Measurements from ENCODE around the gene POLR1C. TPM values are rescaled to one million over a fixed set of nuclear protein-coding genes. Genes with fewer than 3 reads are reported as not detected.
A peak's percentile ranks its signal among the peaks of the same experiment; 100 is the strongest.
"Not testable (repeated sequence)": the region's sequence is repeated elsewhere in the genome, so short reads cannot be mapped to it uniquely, and the experiment has no call there.

The POLR1C gene
- polyA plus RNA-seq, 3 donors = 4.5 to 18.3 (median 6.1) TPM

DNA sequence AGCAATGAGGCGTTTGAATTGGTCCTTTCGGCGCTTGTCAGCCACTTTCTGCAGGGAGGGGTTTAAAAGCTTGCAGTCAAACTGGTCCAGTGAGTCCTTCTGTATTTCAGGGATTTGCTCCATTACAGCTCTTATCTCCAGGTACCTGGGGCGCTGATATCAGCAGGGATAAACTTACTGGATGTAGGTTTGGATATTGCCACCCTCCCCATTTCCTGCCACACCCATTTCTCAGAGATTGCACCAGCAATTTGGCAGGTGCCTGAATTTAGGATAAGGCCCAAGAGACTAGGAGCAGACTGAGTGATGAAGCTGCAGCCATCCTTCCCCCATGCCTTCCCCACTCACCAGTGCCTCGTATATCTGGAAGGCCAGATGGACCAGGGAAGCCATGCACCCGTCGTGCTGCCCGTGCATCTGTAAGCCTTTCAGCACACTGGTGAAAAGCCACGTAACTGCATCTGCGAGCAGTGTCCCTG is 7.6 kb downstream of the POLR1C start:
- Mint-ChIP-seq H3K36me3 (peaks cover 0 to 92% of the 10 kb centered on the region in 2 donors), H3K27me3 (ENCODE audit: low read depth in 3 of 3) (peaks cover 0 to 1% (median 0%) of the 10 kb centered on the region in 3 donors), H3K9me3 (no peaks in the 10 kb centered on the region), H3K4me1 (no peaks in the 10 kb centered on the region), H3K27ac (peak overlapping the region in 2 of 7 donors; percentile 10 to 12), H3K4me3 (no peak overlapping the region)
- Histone ChIP-seq H3K4me1 (ENCODE audit: control insufficient read depth in 1 of 2, insufficient read depth in 2 of 2, low read length in 2 of 2) (no peaks in the 10 kb centered on the region), H3K27ac (ENCODE audit: low read depth in 1 of 2, low read length in 2 of 2) (peak overlapping the region in 1 of 2 donors; percentile 2), H3K9me3 (replicated peaks in 1 of 2; ENCODE audit: control insufficient read depth in 1 of 2, insufficient read depth in 1 of 2, low read length in 2 of 2) (no peaks in the 10 kb centered on the region), H3K4me2 (replicated peaks; ENCODE audit: extremely low read depth, low read length, poor library complexity, severe bottlenecking) (no peak overlapping the region), H3K9ac (ENCODE audit: insufficient read depth, low read length, poor library complexity, severe bottlenecking) (no peak overlapping the region), H3K36me3 (replicated peaks in 1 of 2; ENCODE audit: control insufficient read depth in 1 of 2, insufficient read depth in 2 of 2, low read length in 2 of 2) (peaks cover 91 to 100% of the 10 kb centered on the region in 2 donors), H4K20me1 (ENCODE audit: insufficient read depth, low read length) (no peaks in the 10 kb centered on the region), H3K4me3 (replicated peaks in 1 of 3; ENCODE audit: low read depth in 2 of 3, low read length in 3 of 3) (no peak overlapping the region), H2AFZ (ENCODE audit: insufficient read depth, low read depth, low read length, poor library complexity, severe bottlenecking) (no peak overlapping the region), H3K79me2 (ENCODE audit: insufficient read depth, low read length) (no peaks in the 10 kb centered on the region), H3K27me3 (ENCODE audit: control insufficient read depth in 2 of 2, insufficient read depth in 2 of 2, low read length in 2 of 2) (no peaks in the 10 kb centered on the region)
- TF ChIP-seq, protein P1, sequence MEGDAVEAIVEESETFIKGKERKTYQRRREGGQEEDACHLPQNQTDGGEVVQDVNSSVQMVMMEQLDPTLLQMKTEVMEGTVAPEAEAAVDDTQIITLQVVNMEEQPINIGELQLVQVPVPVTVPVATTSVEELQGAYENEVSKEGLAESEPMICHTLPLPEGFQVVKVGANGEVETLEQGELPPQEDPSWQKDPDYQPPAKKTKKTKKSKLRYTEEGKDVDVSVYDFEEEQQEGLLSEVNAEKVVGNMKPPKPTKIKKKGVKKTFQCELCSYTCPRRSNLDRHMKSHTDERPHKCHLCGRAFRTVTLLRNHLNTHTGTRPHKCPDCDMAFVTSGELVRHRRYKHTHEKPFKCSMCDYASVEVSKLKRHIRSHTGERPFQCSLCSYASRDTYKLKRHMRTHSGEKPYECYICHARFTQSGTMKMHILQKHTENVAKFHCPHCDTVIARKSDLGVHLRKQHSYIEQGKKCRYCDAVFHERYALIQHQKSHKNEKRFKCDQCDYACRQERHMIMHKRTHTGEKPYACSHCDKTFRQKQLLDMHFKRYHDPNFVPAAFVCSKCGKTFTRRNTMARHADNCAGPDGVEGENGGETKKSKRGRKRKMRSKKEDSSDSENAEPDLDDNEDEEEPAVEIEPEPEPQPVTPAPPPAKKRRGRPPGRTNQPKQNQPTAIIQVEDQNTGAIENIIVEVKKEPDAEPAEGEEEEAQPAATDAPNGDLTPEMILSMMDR (IDR thresholded peaks at IDR 0.05) = no peak
- DNase-seq = no peak
- WGBS (ENCODE audit: insufficient coverage) = 89% methylated on average over 9 of the region's 10 CpGs
- intact Hi-C loops (cut with micrococcal nuclease) = no loop called here

DNA sequence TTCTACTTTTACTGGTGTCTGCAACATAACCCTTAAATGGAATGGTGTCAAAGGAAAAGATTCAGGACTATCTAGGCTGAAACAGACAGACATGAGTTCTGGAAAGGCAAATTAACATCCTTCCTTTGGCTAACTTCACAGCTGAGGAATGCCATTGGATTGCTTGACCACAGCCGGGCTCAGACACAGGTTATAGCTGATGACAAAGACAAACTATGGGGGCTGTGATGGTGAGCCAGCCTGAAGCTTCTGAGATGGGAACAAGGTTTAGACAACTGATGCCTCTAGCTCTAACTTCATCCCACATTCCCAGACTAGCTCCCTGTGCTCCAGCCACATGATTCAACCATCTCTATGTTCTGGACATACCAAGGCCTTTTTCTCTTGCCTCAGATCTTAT is 15.3 kb downstream of the POLR1C start:
- H2AFZ ChIP-seq (ENCODE audit: insufficient read depth, low read depth, low read length, poor library complexity, severe bottlenecking) = no peak overlapping the region
- H3K27ac ChIP-seq (ENCODE audit: low read depth in 1 of 2, low read length in 2 of 2) = no peak overlapping the region
- no peak overlapping the region for H3K4me3 Mint-ChIP-seq
- H3K27me3 Mint-ChIP-seq (ENCODE audit: low read depth in 3 of 3) = peaks cover 0 to 2% (median 0%) of the 10 kb centered on the region in 3 donors
- H3K4me2 ChIP-seq (replicated peaks; ENCODE audit: extremely low read depth, low read length, poor library complexity, severe bottlenecking) = no peak overlapping the region
- H3K79me2 ChIP-seq (ENCODE audit: insufficient read depth, low read length) = no peaks in the 10 kb centered on the region
- H3K9ac ChIP-seq (ENCODE audit: insufficient read depth, low read length, poor library complexity, severe bottlenecking) = no peak overlapping the region
- H3K4me3 ChIP-seq (replicated peaks in 1 of 3; ENCODE audit: low read depth in 2 of 3, low read length in 3 of 3) = no peak overlapping the region
- no peaks in the 10 kb centered on the region for H3K4me1 ChIP-seq (ENCODE audit: control insufficient read depth in 1 of 2, insufficient read depth in 2 of 2, low read length in 2 of 2)
- no peak overlapping the region for H3K27ac Mint-ChIP-seq
- no peaks in the 10 kb centered on the region for H3K9me3 ChIP-seq (replicated peaks in 1 of 2; ENCODE audit: control insufficient read depth in 1 of 2, insufficient read depth in 1 of 2, low read length in 2 of 2)
- H4K20me1 ChIP-seq (ENCODE audit: insufficient read depth, low read length) = no peaks in the 10 kb centered on the region
- no peak for DNase-seq
- no peaks in the 10 kb centered on the region for H3K9me3 Mint-ChIP-seq
- H3K36me3 ChIP-seq (replicated peaks in 1 of 2; ENCODE audit: control insufficient read depth in 1 of 2, insufficient read depth in 2 of 2, low read length in 2 of 2) = peaks cover 45 to 71% of the 10 kb centered on the region in 2 donors
- H3K27me3 ChIP-seq (ENCODE audit: control insufficient read depth in 2 of 2, insufficient read depth in 2 of 2, low read length in 2 of 2) = no peaks in the 10 kb centered on the region
- intact Hi-C loops (cut with micrococcal nuclease) = no loop called here
- TF ChIP-seq, protein P1 (IDR thresholded peaks at IDR 0.05) = no peak
- WGBS (ENCODE audit: insufficient coverage) = no CpG with 5 or more reads among the region's 1 CpG
- H3K4me1 Mint-ChIP-seq = no peaks in the 10 kb centered on the region
- peaks cover 53 to 65% of the 10 kb centered on the region in 2 donors for H3K36me3 Mint-ChIP-seq

DNA sequence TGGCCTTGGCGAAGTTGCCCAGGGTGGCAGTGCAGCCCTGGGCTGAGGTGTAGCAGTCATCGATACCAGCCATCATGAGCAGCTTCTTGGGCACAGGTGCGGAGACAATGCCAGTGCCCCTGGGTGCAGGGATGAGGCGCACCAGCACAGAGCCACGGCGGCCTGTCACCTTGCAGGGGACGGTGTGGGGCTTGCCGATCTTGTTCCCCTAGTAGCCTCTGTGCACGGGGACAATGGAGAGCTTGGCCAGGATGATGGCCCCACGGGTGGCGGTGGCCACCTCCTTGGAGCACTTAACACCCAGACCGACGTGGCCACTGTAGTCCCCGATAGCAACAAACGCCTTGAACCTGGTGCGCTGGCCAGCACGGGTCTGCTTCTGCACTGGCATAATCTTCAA is 22.1 kb downstream of the POLR1C start:
- H3K4me3 Mint-ChIP-seq; H3K27me3 Mint-ChIP-seq (ENCODE audit: low read depth in 3 of 3); H3K27ac Mint-ChIP-seq; H3K9me3 ChIP-seq (replicated peaks in 1 of 2; ENCODE audit: control insufficient read depth in 1 of 2, insufficient read depth in 1 of 2, low read length in 2 of 2); H3K9me3 Mint-ChIP-seq; intact Hi-C loops (cut with micrococcal nuclease); H3K4me2 ChIP-seq (replicated peaks; ENCODE audit: extremely low read depth, low read length, poor library complexity, severe bottlenecking); H3K79me2 ChIP-seq (ENCODE audit: insufficient read depth, low read length); H3K4me3 ChIP-seq (replicated peaks in 1 of 3; ENCODE audit: low read depth in 2 of 3, low read length in 3 of 3); H3K27ac ChIP-seq (ENCODE audit: low read depth in 1 of 2, low read length in 2 of 2); H3K4me1 Mint-ChIP-seq; H3K4me1 ChIP-seq (ENCODE audit: control insufficient read depth in 1 of 2, insufficient read depth in 2 of 2, low read length in 2 of 2); H3K27me3 ChIP-seq (ENCODE audit: control insufficient read depth in 2 of 2, insufficient read depth in 2 of 2, low read length in 2 of 2); H2AFZ ChIP-seq (ENCODE audit: insufficient read depth, low read depth, low read length, poor library complexity, severe bottlenecking); H4K20me1 ChIP-seq (ENCODE audit: insufficient read depth, low read length); H3K9ac ChIP-seq (ENCODE audit: insufficient read depth, low read length, poor library complexity, severe bottlenecking); DNase-seq: not testable (repeated sequence)
- peaks cover 44 to 76% of the 10 kb centered on the region in 2 donors for H3K36me3 Mint-ChIP-seq
- WGBS (ENCODE audit: insufficient coverage) = 100% methylated on average over 4 of the region's 17 CpGs
- H3K36me3 ChIP-seq (replicated peaks in 1 of 2; ENCODE audit: control insufficient read depth in 1 of 2, insufficient read depth in 2 of 2, low read length in 2 of 2) = peaks cover 39 to 60% of the 10 kb centered on the region in 2 donors
